ENCODE data around the gene CACNA2D1. TPM values are rescaled to one million over a fixed set of nuclear protein-coding genes. Genes with fewer than 3 reads are reported as not detected.

Gene CACNA2D1
- total and polyA plus RNA-seq, 9 of the 15 experiments (the other 6 are each of a cell fraction or from before 2014, with no cell fraction given): 0.49 TPM; not detected in 8

GRCh38 chr7:82339958-82340357 is 103.6 kb downstream of the CACNA2D1 start:
- no peak overlapping the region for H2AFZ ChIP-seq (ENCODE audit: low read depth, low read length)
- ChIA-PET CTCF (ENCODE audit: low intra/inter-chr PET ratio) (no interaction called here), POLR2A (no interaction called here)
- H3K4me2 ChIP-seq (ENCODE audit: insufficient read depth, low read length): no peak overlapping the region
- H3K4me1 ChIP-seq (replicated peaks in 1 of 2; ENCODE audit: control insufficient read depth in 2 of 2, insufficient read depth in 2 of 2, low read length in 2 of 2): no peaks in the 10 kb centered on the region
- intact Hi-C loops (cut with micrococcal nuclease) (no loop called here), in situ Hi-C loops (cut with MboI) (no loop called here)
- DNase-seq (ENCODE audit: extremely low read depth in 1 of 4, low spot score in 3 of 4): no peak
- no peaks in the 10 kb centered on the region for H4K20me1 ChIP-seq (replicated peaks; ENCODE audit: control insufficient read depth, insufficient read depth, low read length)
- H3K9ac ChIP-seq (ENCODE audit: insufficient read depth in 1 of 2, low read depth in 2 of 2, low read length in 2 of 2): no peak overlapping the region
- 0 out of 2 replicates have a peak, but pooled peaks cover 2% of the 10 kb centered on the region for H3K9me3 ChIP-seq (replicated peaks; ENCODE audit: control insufficient read depth, insufficient read depth, low read depth, low read length)
- H3K36me3 ChIP-seq (ENCODE audit: control insufficient read depth, insufficient read depth, low read length): no peaks in the 10 kb centered on the region
- WGBS (ENCODE audit: insufficient coverage, low coverage, missing lambda C conversion rate): 0% methylated on average over 1 of the region's 1 CpG
- no peak for ATAC-seq
- H3K27me3 ChIP-seq (ENCODE audit: control insufficient read depth in 2 of 2, insufficient read depth in 2 of 2, low read length in 2 of 2): no peaks in the 10 kb centered on the region
- H3K27ac ChIP-seq (ENCODE audit: extremely low read depth, low read depth, low read length): no peak overlapping the region
- no peak overlapping the region for H3K4me3 ChIP-seq
- no peaks in the 10 kb centered on the region for H3K79me2 ChIP-seq (ENCODE audit: control insufficient read depth, insufficient read depth, low read length)
- BruUV-seq (replicated peaks): no TSS peak
- no peaks in the 10 kb centered on the region for H3K9me1 ChIP-seq (ENCODE audit: control insufficient read depth, insufficient read depth, low read length)
- FAIRE-seq: no peak
- TF ChIP-seq, protein P1, sequence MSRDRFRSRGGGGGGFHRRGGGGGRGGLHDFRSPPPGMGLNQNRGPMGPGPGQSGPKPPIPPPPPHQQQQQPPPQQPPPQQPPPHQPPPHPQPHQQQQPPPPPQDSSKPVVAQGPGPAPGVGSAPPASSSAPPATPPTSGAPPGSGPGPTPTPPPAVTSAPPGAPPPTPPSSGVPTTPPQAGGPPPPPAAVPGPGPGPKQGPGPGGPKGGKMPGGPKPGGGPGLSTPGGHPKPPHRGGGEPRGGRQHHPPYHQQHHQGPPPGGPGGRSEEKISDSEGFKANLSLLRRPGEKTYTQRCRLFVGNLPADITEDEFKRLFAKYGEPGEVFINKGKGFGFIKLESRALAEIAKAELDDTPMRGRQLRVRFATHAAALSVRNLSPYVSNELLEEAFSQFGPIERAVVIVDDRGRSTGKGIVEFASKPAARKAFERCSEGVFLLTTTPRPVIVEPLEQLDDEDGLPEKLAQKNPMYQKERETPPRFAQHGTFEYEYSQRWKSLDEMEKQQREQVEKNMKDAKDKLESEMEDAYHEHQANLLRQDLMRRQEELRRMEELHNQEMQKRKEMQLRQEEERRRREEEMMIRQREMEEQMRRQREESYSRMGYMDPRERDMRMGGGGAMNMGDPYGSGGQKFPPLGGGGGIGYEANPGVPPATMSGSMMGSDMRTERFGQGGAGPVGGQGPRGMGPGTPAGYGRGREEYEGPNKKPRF (IDR thresholded peaks at IDR 0.05; ENCODE audit: low read depth, low read length): no peak
- TF ChIP-seq HMG20B (CRISPR knock-in tag; IDR thresholded peaks at IDR 0.05): no peak
- TF ChIP-seq SIN3A (IDR thresholded peaks at IDR 0.05; ENCODE audit: borderline replicate concordance in 2 of 2, control insufficient read depth in 1 of 2, low read depth in 2 of 2, low read length in 2 of 2): no peak
- no peak for TF ChIP-seq ZFPM2 (CRISPR knock-in tag; IDR thresholded peaks at IDR 0.05)
- no peak for TF ChIP-seq ZNF146 (CRISPR knock-in tag; IDR thresholded peaks at IDR 0.05; ENCODE audit: unreplicated experiment)
- TF ChIP-seq CTCF (IDR thresholded peaks at IDR 0.05 in 2 of 3, conservative IDR thresholded peaks at IDR 0.05 in 1 of 3; ENCODE audit: insufficient read depth in 2 of 3, low read depth in 1 of 3, low read length in 3 of 3): no peak
- TF ChIP-seq TSC22D4 (tag; IDR thresholded peaks at IDR 0.05): no peak
- TF ChIP-seq ASH1L (IDR thresholded peaks at IDR 0.05; ENCODE audit: borderline replicate concordance, low read depth, partially characterized antibody): no peak
- TF ChIP-seq POLR2AphosphoS5 (IDR thresholded peaks at IDR 0.05; ENCODE audit: control insufficient read depth, insufficient read depth, low read depth, low read length): no peak
- TF ChIP-seq PML (IDR thresholded peaks at IDR 0.05; ENCODE audit: low read length): no peak
- no peak for TF ChIP-seq MEF2D (tag; conservative IDR thresholded peaks at IDR 0.05; ENCODE audit: low read depth)

Measured in K562 (cell line).